ENCODE data around the gene KYAT1. TPM values are rescaled to one million over a fixed set of nuclear protein-coding genes. Genes with fewer than 3 reads are reported as not detected.
"Not testable (repeated sequence)": the region's sequence is repeated elsewhere in the genome, so short reads cannot be mapped to it uniquely, and the experiment has no call there.

Gene KYAT1
- total and polyA plus RNA-seq, 2 donors from 2014 or later, result 5.1 to 17.0 TPM

DNA sequence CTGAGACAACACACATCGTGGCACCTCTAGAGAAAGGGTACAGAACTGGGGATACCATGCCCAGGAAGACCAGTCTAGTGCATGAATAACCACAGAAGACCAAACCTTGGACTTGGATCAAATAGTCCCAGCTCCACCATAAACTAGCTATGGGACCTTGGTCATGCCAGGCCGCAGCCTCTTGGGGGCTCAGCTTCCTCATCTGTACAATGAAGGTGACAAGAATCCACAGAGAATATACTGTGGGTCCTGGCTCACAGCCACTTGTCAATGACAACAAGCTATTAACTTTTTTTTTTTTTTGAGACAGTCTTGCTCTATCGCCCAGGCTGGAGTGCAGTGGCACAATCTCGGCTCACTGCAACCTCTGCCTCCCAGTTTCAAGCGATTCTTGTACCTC is 3.9 kb downstream of the KYAT1 start:
- peaks cover 0 to 10% (median 7%) of the 10 kb centered on the region in 3 donors for H3K4me1 ChIP-seq (ENCODE audit: control insufficient read depth in 2 of 3, insufficient read depth in 2 of 3, low read depth in 1 of 3, low read length in 3 of 3)
- H3K4me3 ChIP-seq (ENCODE audit: low read length in 3 of 3), result no peak overlapping the region
- intact Hi-C loops (cut with DNase I), result no loop called here
- no peak overlapping the region for H3K9ac ChIP-seq (ENCODE audit: low read length in 3 of 3)
- TF ChIP-seq, protein P1, sequence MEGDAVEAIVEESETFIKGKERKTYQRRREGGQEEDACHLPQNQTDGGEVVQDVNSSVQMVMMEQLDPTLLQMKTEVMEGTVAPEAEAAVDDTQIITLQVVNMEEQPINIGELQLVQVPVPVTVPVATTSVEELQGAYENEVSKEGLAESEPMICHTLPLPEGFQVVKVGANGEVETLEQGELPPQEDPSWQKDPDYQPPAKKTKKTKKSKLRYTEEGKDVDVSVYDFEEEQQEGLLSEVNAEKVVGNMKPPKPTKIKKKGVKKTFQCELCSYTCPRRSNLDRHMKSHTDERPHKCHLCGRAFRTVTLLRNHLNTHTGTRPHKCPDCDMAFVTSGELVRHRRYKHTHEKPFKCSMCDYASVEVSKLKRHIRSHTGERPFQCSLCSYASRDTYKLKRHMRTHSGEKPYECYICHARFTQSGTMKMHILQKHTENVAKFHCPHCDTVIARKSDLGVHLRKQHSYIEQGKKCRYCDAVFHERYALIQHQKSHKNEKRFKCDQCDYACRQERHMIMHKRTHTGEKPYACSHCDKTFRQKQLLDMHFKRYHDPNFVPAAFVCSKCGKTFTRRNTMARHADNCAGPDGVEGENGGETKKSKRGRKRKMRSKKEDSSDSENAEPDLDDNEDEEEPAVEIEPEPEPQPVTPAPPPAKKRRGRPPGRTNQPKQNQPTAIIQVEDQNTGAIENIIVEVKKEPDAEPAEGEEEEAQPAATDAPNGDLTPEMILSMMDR (IDR thresholded peaks at IDR 0.05; ENCODE audit: borderline replicate concordance, extremely low read depth, insufficient read depth), result no peak
- DNase-seq (peak in 1 of 5 donors; percentile 10), FAIRE-seq (no peak)
- H3K36me3 ChIP-seq (ENCODE audit: control insufficient read depth in 2 of 3, insufficient read depth in 3 of 3, low read length in 3 of 3), result no peaks in the 10 kb centered on the region
- H3K27ac ChIP-seq (ENCODE audit: low read depth in 2 of 2, low read length in 2 of 2), result no peak overlapping the region
- H3K9me3 ChIP-seq (ENCODE audit: control insufficient read depth in 2 of 3, insufficient read depth in 1 of 3, low read length in 3 of 3), result no peaks in the 10 kb centered on the region
- no peaks in the 10 kb centered on the region for H3K27me3 ChIP-seq (ENCODE audit: control insufficient read depth, insufficient read depth, low read length)

DNA sequence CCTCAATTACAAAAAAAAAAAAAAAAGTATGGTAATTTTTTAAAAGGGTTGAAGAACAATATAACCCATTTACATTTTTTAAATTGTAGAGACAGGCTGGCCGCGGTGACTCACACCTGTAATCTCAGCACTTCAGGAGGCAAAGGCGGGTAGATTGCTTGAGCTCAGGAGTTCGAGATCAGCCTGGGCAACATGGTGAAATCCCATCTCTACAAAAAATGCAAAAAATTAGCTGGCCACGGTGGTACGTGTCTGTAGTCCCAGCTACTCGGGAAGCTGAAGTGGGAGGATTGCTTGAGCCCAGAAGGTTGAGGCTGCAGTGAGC is 10.8 kb downstream of the KYAT1 start:
- H3K36me3 ChIP-seq (ENCODE audit: control insufficient read depth in 2 of 3, insufficient read depth in 3 of 3, low read length in 3 of 3); FAIRE-seq; H3K4me1 ChIP-seq (ENCODE audit: control insufficient read depth in 2 of 3, insufficient read depth in 2 of 3, low read depth in 1 of 3, low read length in 3 of 3); H3K27me3 ChIP-seq (ENCODE audit: control insufficient read depth, insufficient read depth, low read length); H3K4me3 ChIP-seq (ENCODE audit: low read length in 3 of 3); intact Hi-C loops (cut with DNase I); H3K27ac ChIP-seq (ENCODE audit: low read depth in 2 of 2, low read length in 2 of 2); H3K9me3 ChIP-seq (ENCODE audit: control insufficient read depth in 2 of 3, insufficient read depth in 1 of 3, low read length in 3 of 3); H3K9ac ChIP-seq (ENCODE audit: low read length in 3 of 3): not testable (repeated sequence)
- DNase-seq, result peak in 1 of 5 donors; percentile 19

DNA sequence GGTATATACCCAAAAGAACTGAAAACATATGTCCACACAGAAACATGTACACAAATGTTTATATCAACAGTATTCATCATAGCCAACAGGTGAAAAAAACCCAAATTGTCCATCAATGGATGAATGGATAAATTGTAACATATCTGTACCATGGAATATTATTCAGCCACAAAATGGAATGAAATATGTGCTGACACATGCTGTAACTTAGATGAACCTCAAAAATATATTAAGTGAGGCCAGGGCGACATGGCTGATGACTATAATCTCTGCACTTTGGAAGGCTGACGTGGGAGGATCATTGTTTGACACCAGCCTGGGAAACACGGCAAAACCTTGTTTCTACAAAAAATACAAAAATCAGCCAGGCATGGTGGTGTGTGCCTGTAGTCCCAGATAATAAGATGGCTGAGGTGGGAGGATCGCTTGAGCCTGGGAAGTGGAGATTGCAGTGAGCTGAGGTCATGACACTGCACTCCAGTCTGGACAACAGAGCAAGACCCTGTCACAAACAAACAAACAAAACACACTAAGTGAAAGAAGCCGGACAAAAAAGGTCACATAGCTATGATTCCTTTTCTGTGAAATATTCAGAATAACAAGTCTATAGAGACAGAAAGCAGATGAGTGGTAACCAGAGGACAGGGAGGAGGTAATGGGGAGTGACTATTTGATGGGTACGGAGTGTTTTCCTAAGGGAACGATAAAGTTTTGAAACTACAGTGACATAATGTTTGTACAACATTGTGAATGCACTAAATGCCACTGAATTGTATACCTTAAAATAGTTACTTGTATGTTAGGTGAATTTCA is 11.4 kb downstream of the KYAT1 start:
- TF ChIP-seq, protein P1 (IDR thresholded peaks at IDR 0.05; ENCODE audit: borderline replicate concordance, extremely low read depth, insufficient read depth), result no peak
- H3K4me3 ChIP-seq (ENCODE audit: low read length in 3 of 3), result no peak overlapping the region
- H3K4me1 ChIP-seq (ENCODE audit: control insufficient read depth in 2 of 3, insufficient read depth in 2 of 3, low read depth in 1 of 3, low read length in 3 of 3), result no peaks in the 10 kb centered on the region
- H3K27ac ChIP-seq (ENCODE audit: low read depth in 2 of 2, low read length in 2 of 2), result no peak overlapping the region
- intact Hi-C loops (cut with DNase I), result no loop called here
- H3K36me3 ChIP-seq (ENCODE audit: control insufficient read depth in 2 of 3, insufficient read depth in 3 of 3, low read length in 3 of 3), result no peaks in the 10 kb centered on the region
- no peak for FAIRE-seq
- DNase-seq, result peak in 3 of 5 donors; percentile 19 to 41 (median 33)
- no peak overlapping the region for H3K9ac ChIP-seq (ENCODE audit: low read length in 3 of 3)
- H3K27me3 ChIP-seq (ENCODE audit: control insufficient read depth, insufficient read depth, low read length), result no peaks in the 10 kb centered on the region
- H3K9me3 ChIP-seq (ENCODE audit: control insufficient read depth in 2 of 3, insufficient read depth in 1 of 3, low read length in 3 of 3), result no peaks in the 10 kb centered on the region

DNA sequence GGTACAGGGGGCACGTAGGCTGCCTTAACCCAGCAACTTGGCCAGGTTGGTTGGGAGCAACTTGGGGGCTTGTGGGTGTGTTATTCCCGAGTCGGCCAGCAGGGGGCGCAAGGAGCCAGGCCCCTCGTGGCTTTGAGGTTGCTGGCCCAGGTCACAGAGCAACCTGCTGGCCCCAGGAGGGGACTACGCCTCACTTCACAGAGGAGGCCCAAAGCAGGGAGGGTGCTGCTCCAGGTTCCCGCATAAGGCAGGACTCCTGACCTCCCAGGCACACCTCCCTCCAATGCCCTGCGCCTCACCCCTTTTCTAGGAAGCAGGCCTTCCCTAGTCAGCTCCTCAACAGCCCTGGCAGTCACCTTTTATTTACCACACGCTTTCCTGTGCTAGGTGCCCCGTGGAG is 18.1 kb downstream of the KYAT1 start:
- FAIRE-seq (no peak), DNase-seq (peak; percentile 53 to 87 (median 68))
- Histone ChIP-seq H3K27me3 (ENCODE audit: control insufficient read depth, insufficient read depth, low read length) (no peaks in the 10 kb centered on the region), H3K4me3 (ENCODE audit: low read length in 3 of 3) (no peak overlapping the region), H3K27ac (ENCODE audit: low read depth in 2 of 2, low read length in 2 of 2) (no peak overlapping the region), H3K9ac (ENCODE audit: low read length in 3 of 3) (no peak overlapping the region), H3K9me3 (ENCODE audit: control insufficient read depth in 2 of 3, insufficient read depth in 1 of 3, low read length in 3 of 3) (no peaks in the 10 kb centered on the region), H3K4me1 (ENCODE audit: control insufficient read depth in 2 of 3, insufficient read depth in 2 of 3, low read depth in 1 of 3, low read length in 3 of 3) (peaks cover 0 to 8% (median 3%) of the 10 kb centered on the region in 3 donors), H3K36me3 (ENCODE audit: control insufficient read depth in 2 of 3, insufficient read depth in 3 of 3, low read length in 3 of 3) (no peaks in the 10 kb centered on the region)
- intact Hi-C loops (cut with DNase I), result loop anchor here (5.0 kb wide), 1 partner anchor 69 kb away; no protein-coding TSS in a partner anchor
- TF ChIP-seq, protein P1 (IDR thresholded peaks at IDR 0.05; ENCODE audit: borderline replicate concordance, extremely low read depth, insufficient read depth), result peak; percentile 92
